ENCODE data around the gene EXOSC3. TPM values are rescaled to one million over a fixed set of nuclear protein-coding genes. Genes with fewer than 3 reads are reported as not detected.
"Not testable (repeated sequence)": the region's sequence is repeated elsewhere in the genome, so short reads cannot be mapped to it uniquely, and the experiment has no call there.

The EXOSC3 gene
- 10 to 100 TPM; 63.5 to 68.6 TPM for total RNA-seq
- polyA plus RNA-seq = 10 to 100 TPM; 25.1 to 38.7 TPM

DNA sequence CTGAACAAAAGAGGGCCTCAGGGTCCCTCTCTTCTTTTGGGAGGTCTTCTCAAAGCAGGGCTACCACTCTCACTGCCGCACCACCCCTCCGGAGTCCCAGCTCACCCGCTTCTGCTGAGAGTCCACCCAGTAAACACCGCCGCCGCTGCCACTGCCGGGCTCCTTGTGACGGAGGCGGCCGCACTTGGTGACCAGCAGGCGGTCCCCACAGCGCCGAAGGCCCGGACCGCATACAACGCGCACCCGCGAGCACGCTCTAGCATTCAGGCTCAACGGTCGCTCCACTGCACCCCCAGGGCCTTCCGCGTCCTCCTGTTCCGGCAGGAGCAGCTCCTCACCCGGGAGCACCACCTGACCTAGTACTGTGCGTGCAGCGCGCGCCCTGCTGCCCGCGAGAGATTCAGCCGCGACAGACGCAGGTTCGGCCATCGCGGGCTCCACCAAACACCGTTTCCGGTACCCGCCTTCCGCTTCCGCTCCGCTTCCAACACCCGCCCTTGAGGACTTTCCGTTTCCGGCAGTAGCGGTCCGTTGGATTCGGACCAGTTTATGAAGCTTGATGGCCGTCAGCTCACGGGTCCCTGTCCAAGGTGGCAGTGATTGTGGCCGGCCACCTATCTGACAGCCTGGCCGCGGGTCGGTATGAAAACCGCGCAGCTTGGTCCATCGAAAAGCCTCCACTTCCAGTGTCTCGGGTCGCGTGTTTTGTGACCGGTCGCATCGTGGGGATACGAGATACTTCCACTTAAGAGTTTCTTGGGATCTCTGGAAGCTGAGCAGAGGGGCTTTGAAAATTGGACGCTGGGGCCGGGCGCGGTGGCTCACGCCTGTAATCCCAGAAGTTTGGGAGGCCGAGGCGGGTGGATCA, at the start of gene EXOSC3:
EXOSC3 (minus strand) TSS at position 449 of the 868 bp plus-strand sequence; CDS start at position 429, 20 bp downstream.
- ChIA-PET POLR2A (ENCODE audit: partially characterized antibody) (interaction anchor here (0.7 to 3.7 kb wide), 11 partner anchors 10 to 299 kb away, joined by 3 to 51 read pairs (median 6); partner anchors contain the start of genes DCAF10, POLR1E, TOMM5 and TRMT10B), CTCF (ENCODE audit: partially characterized antibody) (interaction anchor here (0.5 to 1.3 kb wide), 4 partner anchors 12 to 369 kb away, joined by 3 to 5 read pairs (median 3); no protein-coding TSS in a partner anchor)
- H3K4me3 Mint-ChIP-seq = peak within 1 kb of the TSS; percentile 96 to 99 (median 96)
- peaks cover 31% of the 10 kb centered on the region for H3K4me1 ChIP-seq (ENCODE audit: insufficient read depth, low read length)
- peaks cover 23 to 45% (median 30%) of the 10 kb centered on the region in 4 donors for H3K4me1 Mint-ChIP-seq
- H3K36me3 Mint-ChIP-seq = peaks cover 24 to 43% of the 10 kb centered on the region in 2 donors
- DNase-seq = peak; percentile 82 to 88 (median 83)
- H3K36me3 ChIP-seq (ENCODE audit: insufficient read depth, low read length) = peaks cover 33% of the 10 kb centered on the region
- H3K27me3 Mint-ChIP-seq = no peaks in the 10 kb centered on the region
- intact Hi-C loops (cut with micrococcal nuclease) = loop anchor here (1.0 kb wide), 4 partner anchors 15 to 320 kb away; partner anchors contain the start of genes DCAF10, SLC25A51, TRMT10B and ZBTB5
- H3K4me3 ChIP-seq (ENCODE audit: low read length in 2 of 2) = peak within 1 kb of the TSS; percentile 93 to 98
- H3K27ac ChIP-seq (ENCODE audit: low read depth, low read length) = peak within 1 kb of the TSS; percentile 83
- no peaks in the 10 kb centered on the region for H3K9me3 Mint-ChIP-seq
- peak within 1 kb of the TSS; percentile 95 to 98 (median 97) for H3K27ac Mint-ChIP-seq
- no peaks in the 10 kb centered on the region for H3K9me3 ChIP-seq (ENCODE audit: control insufficient read depth in 1 of 2, low read length in 2 of 2)
- H3K27me3 ChIP-seq (ENCODE audit: insufficient read depth, low read length) = no peaks in the 10 kb centered on the region

DNA sequence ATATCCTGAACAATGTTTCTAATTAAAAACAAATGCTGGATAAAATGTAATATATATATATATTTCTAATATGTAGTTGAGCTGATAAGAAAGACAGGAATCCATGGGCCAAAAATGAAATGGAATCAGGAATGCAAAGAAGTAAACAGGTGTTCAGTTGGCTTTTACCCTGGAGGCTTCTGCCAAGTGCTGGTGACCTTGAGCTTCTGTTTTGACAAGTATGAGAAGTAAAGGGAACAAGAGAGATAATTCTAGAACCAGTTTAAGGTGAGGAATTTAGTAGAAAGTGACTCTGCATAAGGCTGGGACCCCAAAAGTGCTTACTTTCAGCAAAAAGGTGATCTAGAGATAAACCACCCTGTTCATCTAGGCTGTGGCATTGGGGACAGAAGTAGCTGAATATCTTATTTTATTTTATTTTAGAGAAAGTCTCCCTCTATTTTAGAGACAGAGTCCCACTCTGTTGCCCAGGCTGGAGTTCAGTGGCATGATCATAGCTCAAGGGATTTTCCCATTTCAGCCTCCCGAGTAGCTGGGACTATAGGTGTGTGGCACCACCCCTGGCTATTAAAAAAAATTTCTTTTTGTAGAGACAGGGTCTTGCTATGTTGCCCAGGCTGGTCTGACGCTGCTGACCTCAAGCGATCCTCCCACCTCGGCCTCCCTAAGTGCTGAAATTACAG, 42.8 kb upstream of the EXOSC3 start:
- CTCF ChIA-PET (ENCODE audit: partially characterized antibody) = no interaction called here
- H3K4me3 Mint-ChIP-seq = no peak overlapping the region
- no peak for DNase-seq
- Histone ChIP-seq H3K4me3 (ENCODE audit: low read length in 2 of 2) (no peak overlapping the region), H3K9me3 (ENCODE audit: control insufficient read depth in 1 of 2, low read length in 2 of 2) (no peaks in the 10 kb centered on the region), H3K36me3 (ENCODE audit: insufficient read depth, low read length) (peaks cover 9% of the 10 kb centered on the region), H3K27ac (ENCODE audit: low read depth, low read length) (no peak overlapping the region), H3K27me3 (ENCODE audit: insufficient read depth, low read length) (no peaks in the 10 kb centered on the region), H3K4me1 (ENCODE audit: insufficient read depth, low read length) (no peaks in the 10 kb centered on the region)
- H3K4me1 Mint-ChIP-seq = peaks cover 0 to 5% (median 1%) of the 10 kb centered on the region in 4 donors
- H3K27ac Mint-ChIP-seq = peak overlapping the region in 2 of 7 donors; percentile 25 to 27
- POLR2A ChIA-PET (ENCODE audit: partially characterized antibody) = no interaction called here
- peaks cover 39 to 54% of the 10 kb centered on the region in 2 donors for H3K36me3 Mint-ChIP-seq
- intact Hi-C loops (cut with micrococcal nuclease) = no loop called here
- H3K27me3 Mint-ChIP-seq = no peaks in the 10 kb centered on the region
- no peaks in the 10 kb centered on the region for H3K9me3 Mint-ChIP-seq

DNA sequence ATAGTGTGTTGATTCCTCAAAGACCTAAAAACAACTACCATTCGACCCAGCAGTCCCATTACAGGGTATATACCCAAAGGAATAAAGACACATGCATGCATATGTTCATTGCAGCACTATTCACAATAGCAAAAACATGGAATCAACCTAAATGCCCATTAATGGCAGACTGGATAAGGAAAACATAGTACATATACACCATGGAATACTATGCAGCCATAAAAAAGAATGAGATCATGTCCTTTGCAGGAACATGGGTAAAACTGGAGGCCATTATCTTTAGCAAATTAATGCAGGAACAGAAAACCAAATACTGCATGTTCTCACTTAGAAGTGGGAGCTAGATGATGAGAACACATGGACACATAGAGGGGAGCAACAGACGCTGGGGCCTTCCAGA, 40.3 kb upstream of the EXOSC3 start:
- POLR2A ChIA-PET (ENCODE audit: partially characterized antibody); H3K27ac ChIP-seq (ENCODE audit: low read depth, low read length); CTCF ChIA-PET (ENCODE audit: partially characterized antibody); H3K4me1 Mint-ChIP-seq; H3K36me3 ChIP-seq (ENCODE audit: insufficient read depth, low read length); H3K27me3 Mint-ChIP-seq; H3K4me1 ChIP-seq (ENCODE audit: insufficient read depth, low read length); H3K4me3 ChIP-seq (ENCODE audit: low read length in 2 of 2); intact Hi-C loops (cut with micrococcal nuclease); H3K9me3 ChIP-seq (ENCODE audit: control insufficient read depth in 1 of 2, low read length in 2 of 2); H3K27me3 ChIP-seq (ENCODE audit: insufficient read depth, low read length); H3K9me3 Mint-ChIP-seq; H3K4me3 Mint-ChIP-seq; H3K27ac Mint-ChIP-seq; DNase-seq: not testable (repeated sequence)
- peaks cover 57 to 73% of the 10 kb centered on the region in 2 donors for H3K36me3 Mint-ChIP-seq

DNA sequence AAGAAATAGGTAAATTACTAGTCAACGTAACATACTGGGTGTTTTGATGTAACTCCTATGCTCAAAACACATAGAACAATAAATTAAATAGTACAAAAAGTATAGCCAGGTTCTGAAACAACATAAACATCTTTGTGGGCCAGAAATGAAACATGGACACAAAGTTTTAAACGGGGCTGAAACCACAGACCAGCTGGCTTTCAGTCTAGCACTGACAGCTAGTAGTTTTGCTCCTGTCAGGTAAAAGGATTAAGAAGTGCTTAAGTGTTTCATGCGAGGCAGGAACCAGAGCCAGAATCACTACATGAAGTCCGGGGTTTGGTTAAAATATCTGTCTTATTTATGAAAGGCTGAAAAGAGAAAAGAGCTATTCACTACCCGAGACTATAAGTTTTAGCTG, 35.3 kb upstream of the EXOSC3 start:
- Mint-ChIP-seq H3K36me3 (peaks cover 41 to 45% of the 10 kb centered on the region in 2 donors), H3K4me3 (no peak overlapping the region), H3K9me3 (no peaks in the 10 kb centered on the region), H3K27me3 (no peaks in the 10 kb centered on the region), H3K4me1 (peaks cover 0 to 2% (median 2%) of the 10 kb centered on the region in 4 donors), H3K27ac (no peak overlapping the region)
- Histone ChIP-seq H3K4me1 (ENCODE audit: insufficient read depth, low read length) (no peaks in the 10 kb centered on the region), H3K4me3 (ENCODE audit: low read length in 2 of 2) (no peak overlapping the region), H3K36me3 (ENCODE audit: insufficient read depth, low read length) (peaks cover 10% of the 10 kb centered on the region), H3K9me3 (ENCODE audit: control insufficient read depth in 1 of 2, low read length in 2 of 2) (no peaks in the 10 kb centered on the region), H3K27me3 (ENCODE audit: insufficient read depth, low read length) (no peaks in the 10 kb centered on the region), H3K27ac (ENCODE audit: low read depth, low read length) (no peak overlapping the region)
- POLR2A ChIA-PET (ENCODE audit: partially characterized antibody) = no interaction called here
- no peak for DNase-seq
- intact Hi-C loops (cut with micrococcal nuclease) = no loop called here
- CTCF ChIA-PET (ENCODE audit: partially characterized antibody) = no interaction called here

DNA sequence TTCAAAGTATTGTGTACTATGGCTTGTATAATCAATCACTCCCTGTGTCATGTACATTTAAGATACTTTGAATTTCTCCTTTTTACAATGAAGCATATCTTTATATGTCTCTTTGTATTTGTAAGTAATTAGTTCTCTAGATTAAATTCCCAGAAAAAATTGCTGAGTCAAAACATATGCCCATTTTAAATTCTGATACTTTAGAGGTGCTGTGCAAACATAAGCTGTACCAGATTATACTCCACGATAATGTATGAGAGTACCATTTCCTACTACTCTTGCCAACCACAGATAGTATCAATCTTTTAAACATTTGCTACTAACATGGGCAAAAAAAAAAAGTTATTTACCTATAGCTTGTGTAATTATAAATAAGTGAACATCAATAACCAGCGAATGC, 34.0 kb upstream of the EXOSC3 start:
- Histone ChIP-seq H3K4me1 (ENCODE audit: insufficient read depth, low read length) (no peaks in the 10 kb centered on the region), H3K27me3 (ENCODE audit: insufficient read depth, low read length) (no peaks in the 10 kb centered on the region), H3K9me3 (ENCODE audit: control insufficient read depth in 1 of 2, low read length in 2 of 2) (no peaks in the 10 kb centered on the region), H3K4me3 (ENCODE audit: low read length in 2 of 2) (no peak overlapping the region), H3K27ac (ENCODE audit: low read depth, low read length) (no peak overlapping the region), H3K36me3 (ENCODE audit: insufficient read depth, low read length) (peaks cover 7% of the 10 kb centered on the region)
- no peak for DNase-seq
- POLR2A ChIA-PET (ENCODE audit: partially characterized antibody) = no interaction called here
- intact Hi-C loops (cut with micrococcal nuclease) = no loop called here
- Mint-ChIP-seq H3K27me3 (no peaks in the 10 kb centered on the region), H3K9me3 (no peaks in the 10 kb centered on the region), H3K27ac (no peak overlapping the region), H3K4me3 (no peak overlapping the region), H3K36me3 (peaks cover 33% of the 10 kb centered on the region in 2 donors), H3K4me1 (peaks cover 0 to 5% (median 4%) of the 10 kb centered on the region in 4 donors)
- CTCF ChIA-PET (ENCODE audit: partially characterized antibody) = no interaction called here

DNA sequence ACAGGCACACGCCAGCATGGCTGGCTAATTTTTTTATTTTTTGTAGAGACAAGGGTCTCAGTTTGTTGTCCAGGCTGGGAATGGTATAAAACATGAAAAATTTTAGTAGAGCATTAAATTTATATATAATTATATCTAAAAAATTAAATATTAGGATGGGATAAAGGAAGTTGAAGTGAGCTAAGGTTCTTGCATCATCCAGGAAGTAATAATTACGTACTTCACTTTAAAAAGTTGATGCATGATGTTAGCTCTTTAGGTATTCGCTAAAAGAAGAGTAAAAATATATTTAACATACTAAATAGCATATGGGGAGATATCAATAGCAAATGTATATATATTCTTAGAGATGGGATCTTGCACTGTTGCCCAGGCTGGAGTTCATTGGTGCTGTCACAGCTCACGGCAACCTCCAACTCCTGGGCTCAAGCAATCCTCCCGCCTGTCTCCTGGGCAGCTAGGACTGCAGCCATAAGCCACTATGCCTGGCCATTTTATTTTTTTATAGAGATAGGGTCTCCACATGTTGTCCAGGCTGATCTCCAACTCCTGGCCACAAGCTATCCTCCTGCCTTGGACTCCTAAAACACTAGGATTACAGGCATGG, 28.0 kb upstream of the EXOSC3 start:
- Histone ChIP-seq H3K4me1 (ENCODE audit: insufficient read depth, low read length) (no peaks in the 10 kb centered on the region), H3K4me3 (ENCODE audit: low read length in 2 of 2) (no peak overlapping the region), H3K27ac (ENCODE audit: low read depth, low read length) (no peak overlapping the region), H3K9me3 (ENCODE audit: control insufficient read depth in 1 of 2, low read length in 2 of 2) (no peaks in the 10 kb centered on the region), H3K27me3 (ENCODE audit: insufficient read depth, low read length) (no peaks in the 10 kb centered on the region), H3K36me3 (ENCODE audit: insufficient read depth, low read length) (no peaks in the 10 kb centered on the region)
- Mint-ChIP-seq H3K27me3 (no peaks in the 10 kb centered on the region), H3K4me3 (no peak overlapping the region), H3K4me1 (peaks cover 4 to 20% (median 10%) of the 10 kb centered on the region in 4 donors), H3K36me3 (peaks cover 0 to 11% of the 10 kb centered on the region in 2 donors), H3K27ac (no peak overlapping the region), H3K9me3 (no peaks in the 10 kb centered on the region)
- no peak for DNase-seq
- ChIA-PET CTCF (ENCODE audit: partially characterized antibody) (interaction anchor here (0.7 kb wide), 1 partner anchor 26 kb away, joined by 3 read pairs; no protein-coding TSS in a partner anchor), POLR2A (ENCODE audit: partially characterized antibody) (no interaction called here)
- intact Hi-C loops (cut with micrococcal nuclease) = no loop called here

All from CD4-positive, alpha-beta memory T cell (primary cell).